Stimulated activated CD4-positive, alpha-beta T cell treated with anti-CD3 and anti-CD28 coated beads, TNF-alpha, amount 100 ng/mL, for 4 hours (primary cell): ENCODE data around the gene CMTM3.

Source experiments
- DNase-seq, 3 experiments: peaks; one replicate each; pipeline ENCODE4 v3.0.0-alpha.2; 2020; ENCODE audit warnings: low read depth in 3 of 3

Gene CMTM3

DNA sequence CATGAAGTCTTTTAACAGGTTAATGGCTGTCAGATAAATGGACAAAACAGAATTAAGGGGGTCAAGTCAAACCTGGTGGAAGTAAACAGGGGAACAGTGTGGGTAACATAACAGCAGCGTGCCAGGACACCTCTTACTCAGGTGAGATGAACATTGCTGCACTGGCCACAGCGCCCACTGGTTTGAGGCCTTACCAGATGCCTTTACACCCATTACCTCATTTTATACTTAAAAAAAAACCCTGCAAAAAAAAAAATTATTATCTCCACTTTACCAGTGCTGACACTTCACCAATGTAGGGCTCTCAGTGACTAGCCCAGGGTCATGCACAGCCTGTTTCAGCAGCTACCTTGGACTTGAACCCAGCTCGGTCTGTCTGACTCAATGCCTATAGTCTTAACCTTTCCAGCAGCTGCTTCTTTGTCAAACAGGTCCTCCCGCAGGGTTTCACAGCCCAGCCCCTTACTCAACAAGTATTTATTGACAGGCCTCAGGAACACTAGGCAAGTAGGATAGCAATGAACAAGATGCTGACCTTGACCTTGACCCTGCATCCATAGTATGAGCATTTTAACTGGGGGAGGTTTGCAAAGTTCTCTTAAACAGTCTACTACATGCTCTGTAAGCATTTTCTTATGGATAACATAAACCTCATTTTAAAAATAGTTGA, 30.2 kb downstream of the CMTM3 start:
- no peak for DNase-seq

- no peak for DNase-seq
Measured at GRCh38 chr16:66635406-66635805, 30.9 kb downstream of the CMTM3 start.

DNA sequence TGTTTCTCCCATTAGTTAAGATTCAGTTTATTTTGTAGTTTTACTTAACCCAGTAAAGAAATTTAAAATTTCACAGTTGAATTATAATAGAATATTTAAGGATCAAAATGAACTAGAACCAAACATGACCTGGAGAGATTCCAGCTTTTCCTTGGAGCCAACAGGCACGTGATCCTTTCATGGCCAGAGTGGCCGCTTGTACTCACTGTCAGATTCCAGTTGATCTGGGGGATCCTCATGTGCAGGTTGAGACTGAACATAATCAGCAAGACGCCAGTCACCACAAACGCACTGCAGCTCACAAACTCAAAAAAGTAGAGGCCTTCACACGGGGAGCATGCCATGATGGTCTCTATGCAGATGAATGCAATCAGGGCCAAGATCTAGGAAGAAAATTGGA, 31.7 kb downstream of the CMTM3 start:
- DNase-seq, result no peak

DNA sequence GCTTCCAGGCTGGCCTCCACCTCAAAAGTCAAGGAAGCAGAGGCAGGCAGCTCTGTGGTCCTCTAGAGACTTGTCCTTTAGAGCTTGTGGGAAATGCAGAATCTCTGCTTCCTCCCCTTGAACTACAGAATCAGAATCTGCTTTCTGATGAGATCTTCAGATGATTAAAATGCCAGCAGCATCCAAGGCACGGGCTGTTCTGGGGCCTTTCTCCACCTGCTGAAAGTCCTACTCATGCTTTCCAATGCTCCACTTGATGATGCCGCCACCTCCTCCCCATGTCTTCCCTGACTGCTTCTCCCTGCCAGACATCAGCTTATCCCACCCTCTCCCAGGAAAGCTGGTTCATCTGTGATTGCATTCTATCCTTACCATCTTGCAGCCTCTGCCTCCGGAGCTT, 33.3 kb downstream of the CMTM3 start:
- no peak for DNase-seq

- DNase-seq, result no peak
Measured at GRCh38 chr16:66639091-66639885, 34.8 kb downstream of the CMTM3 start.

DNA sequence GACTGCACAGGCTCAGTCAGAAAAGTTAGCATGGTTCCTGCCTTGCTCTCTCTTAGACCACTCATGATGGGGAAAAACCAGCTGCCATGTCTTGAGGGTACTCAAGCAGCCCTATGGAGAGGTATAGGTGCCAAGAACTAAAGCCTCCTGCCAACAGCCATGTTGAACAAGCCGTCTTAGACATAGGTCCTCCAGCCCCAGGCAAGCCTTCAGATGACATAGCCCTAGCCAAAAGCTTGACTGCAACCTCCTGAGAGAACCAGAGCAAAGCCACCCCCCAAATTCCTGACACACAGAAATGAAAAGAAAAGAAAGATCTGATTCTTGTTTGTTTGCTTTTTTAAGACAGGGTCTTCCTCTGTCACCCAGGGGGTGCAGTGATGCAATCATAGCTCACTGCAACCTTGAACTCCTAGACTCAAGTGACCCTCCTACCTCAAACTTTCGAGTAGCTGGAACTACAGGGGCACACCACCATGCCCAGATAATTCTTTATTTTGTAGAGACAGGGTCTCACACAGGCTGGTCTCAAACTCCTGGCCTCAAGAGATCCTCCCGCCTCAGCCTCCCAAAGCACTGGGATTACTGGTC, 36.3 kb downstream of the CMTM3 start:
- no peak for DNase-seq

GRCh38 chr16:66641387-66641786, 36.9 kb downstream of the CMTM3 start:
- no peak for DNase-seq

DNA sequence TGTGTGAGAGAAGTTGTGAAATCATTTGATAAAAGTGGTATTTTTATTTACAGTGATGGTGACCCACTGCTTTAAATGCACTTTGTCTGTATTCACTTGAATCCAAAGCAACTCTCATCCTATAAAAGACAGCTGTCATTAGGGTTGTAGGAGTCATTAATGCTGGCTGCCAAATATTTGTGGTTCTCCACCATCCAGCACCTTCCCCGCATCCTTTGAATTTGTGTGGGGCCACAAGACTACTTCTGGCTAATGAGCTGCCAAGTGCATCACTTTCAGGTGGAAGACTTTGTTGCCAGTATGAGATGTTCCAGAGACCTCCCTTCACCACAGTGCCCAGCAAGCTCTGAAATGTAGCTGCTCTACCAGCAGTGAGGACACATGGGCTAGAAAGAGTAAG, 43.4 kb downstream of the CMTM3 start:
- no peak for DNase-seq

DNA sequence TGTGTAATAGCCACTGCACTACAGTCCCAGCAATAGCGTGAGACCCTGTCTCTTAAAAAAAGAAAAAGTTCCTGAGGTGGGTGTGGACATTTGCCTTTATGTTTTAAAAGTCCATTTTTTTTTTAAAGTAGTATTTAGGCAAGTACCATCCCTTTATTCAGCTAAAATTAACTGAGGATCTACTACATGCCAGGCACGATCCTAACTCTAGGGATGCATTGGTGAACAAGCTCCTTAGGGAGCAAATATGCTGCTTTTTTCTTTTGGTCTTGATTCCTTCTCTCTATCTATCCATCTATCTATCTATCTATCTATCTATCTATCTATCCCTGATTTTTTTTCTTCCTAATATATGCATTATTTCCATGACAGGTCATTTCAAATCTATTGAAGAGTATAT, 44.7 kb downstream of the CMTM3 start:
- no peak for DNase-seq

- no peak for DNase-seq
Measured at GRCh38 chr16:66649636-66650205, 45.2 kb downstream of the CMTM3 start.

GRCh38 chr16:66650707-66651473, 46.4 kb downstream of the CMTM3 start:
- peak; percentile 47 to 54 (median 48) for DNase-seq

DNA sequence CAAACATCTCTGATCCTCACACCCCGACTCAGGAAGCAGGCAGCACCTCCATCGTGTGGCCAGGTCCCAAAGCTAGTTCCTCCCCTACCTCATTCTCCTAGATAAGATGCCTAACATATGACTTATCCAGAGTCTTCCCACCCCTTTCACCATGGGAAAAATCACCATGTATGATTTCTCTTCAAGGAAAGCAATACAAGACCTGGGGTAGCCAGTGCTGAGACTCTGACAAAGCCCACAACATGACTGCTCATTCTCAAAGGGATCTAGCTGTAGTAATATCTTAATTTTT, 46.9 kb downstream of the CMTM3 start:
- DNase-seq, result no peak

DNA sequence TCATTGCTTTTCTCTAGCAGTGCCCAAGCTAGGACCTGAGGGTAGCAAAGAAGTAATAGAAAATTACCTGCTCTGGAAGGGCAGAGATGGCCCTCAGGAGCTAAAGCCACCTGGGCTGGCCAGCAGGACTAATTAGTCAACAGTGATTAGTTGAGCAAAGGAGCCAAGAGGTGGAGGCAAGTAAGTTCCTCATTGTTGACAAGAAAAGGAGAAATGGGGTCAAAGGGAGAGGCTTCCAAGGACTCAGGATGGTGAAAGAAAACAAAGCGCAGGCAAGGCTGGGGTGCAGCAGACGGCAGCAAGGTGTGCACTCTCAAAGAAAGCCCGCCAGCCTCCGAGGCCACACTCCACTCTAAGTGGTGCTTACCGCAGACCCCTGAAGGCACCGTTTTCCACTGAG, 47.5 kb downstream of the CMTM3 start:
- DNase-seq, result no peak

DNA sequence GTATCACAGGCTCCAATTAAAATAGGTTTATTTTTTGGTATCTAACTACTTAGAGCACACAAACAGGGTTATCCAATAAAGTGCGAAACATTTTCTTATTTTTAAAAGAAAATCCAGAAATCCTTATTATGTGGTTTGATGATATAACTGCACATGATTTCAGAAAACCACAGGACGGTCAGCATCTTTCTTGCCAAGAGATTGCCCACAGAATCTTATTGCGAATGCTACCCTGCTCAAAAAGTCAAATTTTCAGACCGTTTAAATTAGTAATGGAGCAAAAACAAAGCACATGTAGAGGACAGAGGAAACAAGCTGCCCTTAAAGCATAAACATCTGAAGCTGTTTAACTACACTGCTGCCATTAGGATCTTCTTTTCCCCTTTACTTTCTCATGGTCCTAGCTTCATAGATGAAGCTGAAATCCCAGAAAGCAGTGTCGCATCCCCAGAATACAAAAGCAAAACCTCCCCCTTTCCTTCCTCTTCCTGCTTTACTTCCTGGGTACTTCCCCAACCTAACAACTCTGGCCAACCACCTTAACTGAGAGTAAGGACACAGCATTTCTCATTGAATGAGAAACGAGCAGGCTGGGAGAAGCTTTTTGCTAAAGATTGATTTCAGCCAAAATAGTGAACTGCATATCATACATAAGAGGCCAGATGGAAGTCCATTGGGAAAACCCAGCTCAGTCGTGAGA, 48.3 kb downstream of the CMTM3 start:
- DNase-seq, result no peak

DNA sequence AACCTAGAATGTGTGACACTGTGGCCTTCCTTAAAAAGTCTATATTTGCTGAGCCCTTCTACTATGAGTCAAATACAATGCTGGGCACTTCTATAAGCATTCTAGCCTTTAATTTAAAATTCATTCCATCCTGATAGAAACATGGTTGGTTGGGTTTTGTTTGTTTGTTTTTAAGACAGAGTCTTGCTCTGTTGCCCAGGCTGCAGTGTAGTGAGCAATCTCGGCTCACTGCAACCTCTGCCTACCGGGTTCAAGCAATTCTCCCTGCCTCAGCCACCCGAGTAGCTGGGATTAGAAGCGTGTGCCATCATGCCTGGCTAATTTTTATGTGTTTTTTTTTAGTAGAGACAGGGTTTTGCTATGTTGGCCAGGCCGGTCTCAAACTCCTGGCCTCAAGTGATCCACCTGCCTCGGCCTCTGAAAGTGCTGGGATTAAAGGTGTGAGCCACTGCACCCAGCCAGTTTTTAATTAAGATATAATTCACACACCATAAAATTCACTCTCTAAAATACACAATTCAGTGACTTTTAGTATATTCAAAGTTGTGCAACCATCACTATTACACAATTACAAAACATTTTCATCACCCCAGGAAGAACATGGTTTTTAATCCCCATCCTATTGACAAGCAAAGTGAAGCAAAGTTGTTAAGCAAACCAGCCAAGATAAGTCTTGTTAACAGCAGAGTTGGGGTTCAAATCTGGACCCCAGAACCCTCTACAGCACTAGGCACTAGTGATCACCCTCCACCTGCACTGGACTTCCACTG, 49.3 kb downstream of the CMTM3 start:
- DNase-seq, result no peak

GRCh38 chr16:66656547-66656946, 52.0 kb downstream of the CMTM3 start:
- no peak for DNase-seq

DNA sequence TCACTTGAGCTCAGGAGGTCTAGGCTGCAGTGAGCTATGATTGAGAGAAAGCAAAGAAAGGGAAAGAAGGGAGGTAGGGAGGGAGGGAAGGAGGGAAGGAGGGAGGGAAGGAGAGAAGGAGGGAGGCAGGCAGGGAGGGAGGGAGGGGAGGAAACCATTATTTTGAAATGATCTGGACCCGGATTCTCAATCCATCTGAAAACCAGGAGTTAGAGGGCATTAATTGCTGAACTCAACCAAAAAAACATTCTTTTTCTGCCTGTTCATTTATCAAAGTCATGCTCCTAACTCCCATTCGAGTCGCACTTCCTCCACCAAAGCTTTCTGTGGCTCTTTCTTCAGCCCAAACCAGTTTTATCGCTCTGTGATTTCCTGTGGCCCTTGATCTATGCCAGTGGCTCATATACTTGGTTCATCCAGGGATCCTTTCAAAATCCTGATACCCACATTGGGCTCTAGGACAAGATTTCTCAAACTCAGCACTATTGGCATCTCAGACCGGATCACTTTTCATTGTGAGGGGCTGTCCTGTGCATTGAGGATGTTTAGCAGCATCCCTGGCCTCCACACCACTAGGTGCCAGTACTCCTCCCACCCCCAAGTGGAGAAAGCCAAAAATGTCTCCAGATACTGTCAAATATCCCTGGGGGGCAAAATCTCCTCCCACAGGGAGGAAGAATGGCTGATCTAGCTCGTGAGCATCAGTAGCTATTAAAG, 53.8 kb downstream of the CMTM3 start:
- DNase-seq, result no peak

- no peak for DNase-seq
Measured at GRCh38 chr16:66658860-66659190, 54.3 kb downstream of the CMTM3 start.

DNA sequence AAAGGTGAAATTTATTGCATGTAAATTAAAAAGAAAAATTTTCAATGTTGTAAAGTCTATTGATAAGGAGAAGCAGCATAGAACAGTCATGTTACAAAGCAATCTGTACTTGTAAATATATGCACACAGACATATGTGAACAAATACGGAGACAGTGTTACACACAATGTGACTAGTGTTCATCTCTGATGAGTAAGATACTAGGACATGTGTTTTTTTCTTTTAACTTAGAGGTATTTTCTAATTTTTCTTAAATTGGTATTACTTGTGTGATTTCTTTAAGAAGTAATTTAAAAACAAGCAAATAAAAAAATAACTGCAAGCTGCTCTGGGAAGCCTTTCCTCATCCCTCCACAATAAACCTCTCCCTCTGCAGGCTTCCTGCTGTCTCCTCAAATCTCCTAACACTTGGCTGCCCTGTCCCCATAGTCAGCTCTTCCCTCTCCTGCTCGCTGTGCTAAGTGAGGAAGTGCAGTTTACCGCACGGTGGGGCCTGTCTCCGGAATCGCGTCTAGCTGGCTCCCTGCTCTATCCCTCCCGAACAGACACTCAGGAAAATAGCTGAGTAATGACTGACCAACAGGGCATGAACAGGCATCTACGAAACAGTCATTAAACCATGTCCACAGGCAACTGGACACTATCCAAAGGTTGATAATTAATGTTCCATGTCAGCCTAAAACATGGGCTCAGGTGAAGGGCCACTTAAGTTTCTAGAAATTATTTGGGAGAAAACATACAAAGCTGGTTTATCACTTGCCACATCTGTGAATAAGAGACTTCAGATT, 56.1 kb downstream of the CMTM3 start:
- no peak for DNase-seq

DNA sequence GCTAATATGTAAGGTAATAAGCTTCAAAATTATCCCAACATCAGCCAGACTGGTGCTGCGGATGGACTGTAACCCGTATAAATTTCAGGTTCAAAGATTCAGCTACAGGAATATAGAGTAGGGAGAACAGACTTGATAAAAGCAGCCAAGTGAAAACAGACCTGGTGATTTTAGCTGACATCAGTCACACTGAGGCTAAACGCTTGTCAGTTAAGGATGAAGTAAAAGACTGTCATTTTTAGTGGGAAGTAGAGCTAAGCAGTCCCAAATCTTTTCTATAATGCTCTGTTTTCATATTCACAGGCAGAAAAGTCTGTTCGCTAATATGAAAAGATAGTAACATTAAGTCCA, 56.7 kb downstream of the CMTM3 start:
- DNase-seq, result no peak
